GM12801 (cell line): ENCODE data around the gene TRUB2.

Source experiments
- CTCF ChIP-seq: IDR thresholded peaks from one replicate; pipeline ENCODE4 v1.5.1; 2011; ENCODE audit warnings: control low read depth; ENCODE audit not compliant: insufficient read length; ENCODE audit errors: extremely low read depth

TRUB2 gene

GRCh38 chr9:128339761-128340690 lies 17.8 kb upstream of the TRUB2 start, which contains the start of gene SLC27A4:
SLC27A4 (plus strand) TSS chr9:128340527; CDS start chr9:128343133, 2,606 bp downstream.
- no peak for TF ChIP-seq CTCF

GRCh38 chr9:128337936-128338335 lies 15.7 kb upstream of the TRUB2 start:
- TF ChIP-seq CTCF, result no peak

- no peak for TF ChIP-seq CTCF
Observed at GRCh38 chr9:128335914-128336313, 13.7 kb upstream of the TRUB2 start.

GRCh38 chr9:128335161-128335560 lies 12.9 kb upstream of the TRUB2 start:
- TF ChIP-seq CTCF, result no peak

- TF ChIP-seq CTCF, result no peak
Observed at GRCh38 chr9:128333451-128333869, 11.2 kb upstream of the TRUB2 start.

GRCh38 chr9:128325629-128326028 lies 3.4 kb upstream of the TRUB2 start:
- no peak for TF ChIP-seq CTCF

- TF ChIP-seq CTCF, result no peak
Observed at GRCh38 chr9:128324401-128324800, 2.2 kb upstream of the TRUB2 start.
